Measurements from ENCODE around the gene DHRS7B. TPM values are rescaled to one million over a fixed set of nuclear protein-coding genes. Genes with fewer than 3 reads are reported as not detected.

The DHRS7B gene
- 16.8 TPM for polyA plus RNA-seq (2013, experiment 1 of 2)
- polyA plus RNA-seq (2013, experiment 2 of 2): 18.0 TPM

GRCh38 chr17:21126645-21127508, at the start of gene DHRS7B:
DHRS7B (plus strand) TSS chr17:21126964; CDS start chr17:21126972, 8 bp downstream.
- Histone ChIP-seq H2BK5ac (ENCODE audit: low read depth, low read length, poor library complexity, severe bottlenecking) (no peak within 1 kb of the TSS), H2BK15ac (ENCODE audit: low read depth, poor library complexity, severe bottlenecking) (no peak within 1 kb of the TSS), H3K36me3 (ENCODE audit: control insufficient read depth in 1 of 2, insufficient read depth in 2 of 2, low read depth in 1 of 2, low read length in 2 of 2) (no peaks in the 10 kb centered on the region), H3K4me2 (ENCODE audit: low read length, poor library complexity, severe bottlenecking) (peak within 1 kb of the TSS; percentile 60), H3K9me3 (ENCODE audit: control insufficient read depth, low read length) (no peaks in the 10 kb centered on the region), H3K14ac (ENCODE audit: low read length in 2 of 2) (peak within 1 kb of the TSS in 1 of 2 experiments; percentile 62), H2BK120ac (ENCODE audit: low read depth, low read length) (no peak within 1 kb of the TSS), H3K4me1 (ENCODE audit: control insufficient read depth, insufficient read depth, low read depth, low read length) (no peaks in the 10 kb centered on the region), H3K18ac (ENCODE audit: low read depth in 1 of 2, low read length in 2 of 2) (peak within 1 kb of the TSS; percentile 34 to 67), H2BK12ac (ENCODE audit: low read length in 2 of 2) (no peak within 1 kb of the TSS), H3K4ac (ENCODE audit: low read depth in 1 of 2, low read length in 2 of 2) (peak within 1 kb of the TSS; percentile 9 to 57), H3K27ac (ENCODE audit: low read length, poor library complexity, severe bottlenecking) (peak within 1 kb of the TSS; percentile 50), H4K91ac (ENCODE audit: low read length) (no peak within 1 kb of the TSS), H3K9ac (ENCODE audit: low read length) (peak within 1 kb of the TSS; percentile 94), H3K27me3 (ENCODE audit: control insufficient read depth in 1 of 2, insufficient read depth in 1 of 2, low read length in 2 of 2) (peaks cover 3 to 9% of the 10 kb centered on the region in 2 experiments), H2AK5ac (ENCODE audit: low read length, severe bottlenecking) (no peak within 1 kb of the TSS), H4K8ac (ENCODE audit: low read length) (peak within 1 kb of the TSS; percentile 61), H2AFZ (ENCODE audit: low read depth, low read length) (peak within 1 kb of the TSS; percentile 85), H3K23ac (ENCODE audit: low read length in 2 of 2) (peak within 1 kb of the TSS in 1 of 2 experiments; percentile 23), H3K4me3 (ENCODE audit: insufficient read depth in 1 of 2, low read depth in 1 of 2, low read length in 2 of 2) (peak within 1 kb of the TSS; percentile 76 to 97), H3K79me1 (replicated peaks; ENCODE audit: low read length, poor library complexity, severe bottlenecking) (peaks cover 15% of the 10 kb centered on the region)
- peak; percentile 92 for DNase-seq
- under 1% methylated on average over 66 of the region's 66 CpGs for WGBS

GRCh38 chr17:21077281-21077680, 49.5 kb upstream of the DHRS7B start:
- Histone ChIP-seq H3K79me1 (replicated peaks; ENCODE audit: low read length, poor library complexity, severe bottlenecking) (no peaks in the 10 kb centered on the region), H4K91ac (ENCODE audit: low read length) (no peak overlapping the region), H2BK5ac (ENCODE audit: low read depth, low read length, poor library complexity, severe bottlenecking) (no peak overlapping the region), H3K36me3 (ENCODE audit: control insufficient read depth in 1 of 2, insufficient read depth in 2 of 2, low read depth in 1 of 2, low read length in 2 of 2) (no peaks in the 10 kb centered on the region), H4K8ac (ENCODE audit: low read length) (no peak overlapping the region), H3K23ac (ENCODE audit: low read length in 2 of 2) (no peak overlapping the region), H3K4ac (ENCODE audit: low read depth in 1 of 2, low read length in 2 of 2) (no peak overlapping the region), H3K9ac (ENCODE audit: low read length) (no peak overlapping the region), H3K27me3 (ENCODE audit: control insufficient read depth in 1 of 2, insufficient read depth in 1 of 2, low read length in 2 of 2) (peaks cover 17 to 22% of the 10 kb centered on the region in 2 experiments), H2BK15ac (ENCODE audit: low read depth, poor library complexity, severe bottlenecking) (no peak overlapping the region), H3K4me2 (ENCODE audit: low read length, poor library complexity, severe bottlenecking) (no peak overlapping the region), H3K27ac (ENCODE audit: low read length, poor library complexity, severe bottlenecking) (no peak overlapping the region), H3K4me1 (ENCODE audit: control insufficient read depth, insufficient read depth, low read depth, low read length) (peaks cover 9% of the 10 kb centered on the region), H2AFZ (ENCODE audit: low read depth, low read length) (no peak overlapping the region), H3K14ac (ENCODE audit: low read length in 2 of 2) (no peak overlapping the region), H2AK5ac (ENCODE audit: low read length, severe bottlenecking) (no peak overlapping the region), H2BK120ac (ENCODE audit: low read depth, low read length) (no peak overlapping the region), H3K4me3 (ENCODE audit: insufficient read depth in 1 of 2, low read depth in 1 of 2, low read length in 2 of 2) (no peak overlapping the region), H3K9me3 (ENCODE audit: control insufficient read depth, low read length) (no peaks in the 10 kb centered on the region), H3K18ac (ENCODE audit: low read depth in 1 of 2, low read length in 2 of 2) (no peak overlapping the region), H2BK12ac (ENCODE audit: low read length in 2 of 2) (no peak overlapping the region)
- WGBS: 45% methylated on average over 2 of the region's 2 CpGs
- DNase-seq: no peak

- no peak overlapping the region for H2AK5ac ChIP-seq (ENCODE audit: low read length, severe bottlenecking)
- no peak overlapping the region for H2BK15ac ChIP-seq (ENCODE audit: low read depth, poor library complexity, severe bottlenecking)
- H3K9me3 ChIP-seq (ENCODE audit: control insufficient read depth, low read length): no peaks in the 10 kb centered on the region
- no peak overlapping the region for H2BK120ac ChIP-seq (ENCODE audit: low read depth, low read length)
- H3K4ac ChIP-seq (ENCODE audit: low read depth in 1 of 2, low read length in 2 of 2): no peak overlapping the region
- H4K8ac ChIP-seq (ENCODE audit: low read length): no peak overlapping the region
- no peak overlapping the region for H3K18ac ChIP-seq (ENCODE audit: low read depth in 1 of 2, low read length in 2 of 2)
- H3K79me1 ChIP-seq (replicated peaks; ENCODE audit: low read length, poor library complexity, severe bottlenecking): no peaks in the 10 kb centered on the region
- H3K27me3 ChIP-seq (ENCODE audit: control insufficient read depth in 1 of 2, insufficient read depth in 1 of 2, low read length in 2 of 2): peaks cover 17 to 22% of the 10 kb centered on the region in 2 experiments
- DNase-seq: no peak
- H2BK12ac ChIP-seq (ENCODE audit: low read length in 2 of 2): no peak overlapping the region
- 81% methylated on average over 11 of the region's 11 CpGs for WGBS
- H3K36me3 ChIP-seq (ENCODE audit: control insufficient read depth in 1 of 2, insufficient read depth in 2 of 2, low read depth in 1 of 2, low read length in 2 of 2): no peaks in the 10 kb centered on the region
- H3K23ac ChIP-seq (ENCODE audit: low read length in 2 of 2): no peak overlapping the region
- no peak overlapping the region for H2AFZ ChIP-seq (ENCODE audit: low read depth, low read length)
- H3K27ac ChIP-seq (ENCODE audit: low read length, poor library complexity, severe bottlenecking): no peak overlapping the region
- H3K4me2 ChIP-seq (ENCODE audit: low read length, poor library complexity, severe bottlenecking): no peak overlapping the region
- no peak overlapping the region for H4K91ac ChIP-seq (ENCODE audit: low read length)
- H3K4me3 ChIP-seq (ENCODE audit: insufficient read depth in 1 of 2, low read depth in 1 of 2, low read length in 2 of 2): no peak overlapping the region
- H3K4me1 ChIP-seq (ENCODE audit: control insufficient read depth, insufficient read depth, low read depth, low read length): peaks cover 9% of the 10 kb centered on the region
- no peak overlapping the region for H3K9ac ChIP-seq (ENCODE audit: low read length)
- H3K14ac ChIP-seq (ENCODE audit: low read length in 2 of 2): no peak overlapping the region
- H2BK5ac ChIP-seq (ENCODE audit: low read depth, low read length, poor library complexity, severe bottlenecking): no peak overlapping the region
Observed at GRCh38 chr17:21078016-21078780, 48.6 kb upstream of the DHRS7B start.

GRCh38 chr17:21079196-21079595, 47.6 kb upstream of the DHRS7B start:
- peaks cover 9% of the 10 kb centered on the region for H3K4me1 ChIP-seq (ENCODE audit: control insufficient read depth, insufficient read depth, low read depth, low read length)
- H3K79me1 ChIP-seq (replicated peaks; ENCODE audit: low read length, poor library complexity, severe bottlenecking): no peaks in the 10 kb centered on the region
- H4K8ac ChIP-seq (ENCODE audit: low read length): no peak overlapping the region
- H4K91ac ChIP-seq (ENCODE audit: low read length): no peak overlapping the region
- 83% methylated on average over 7 of the region's 7 CpGs for WGBS
- H3K27ac ChIP-seq (ENCODE audit: low read length, poor library complexity, severe bottlenecking): no peak overlapping the region
- H3K4me3 ChIP-seq (ENCODE audit: insufficient read depth in 1 of 2, low read depth in 1 of 2, low read length in 2 of 2): no peak overlapping the region
- no peaks in the 10 kb centered on the region for H3K36me3 ChIP-seq (ENCODE audit: control insufficient read depth in 1 of 2, insufficient read depth in 2 of 2, low read depth in 1 of 2, low read length in 2 of 2)
- H3K27me3 ChIP-seq (ENCODE audit: control insufficient read depth in 1 of 2, insufficient read depth in 1 of 2, low read length in 2 of 2): peaks cover 17 to 22% of the 10 kb centered on the region in 2 experiments
- H3K18ac ChIP-seq (ENCODE audit: low read depth in 1 of 2, low read length in 2 of 2): no peak overlapping the region
- H3K4me2 ChIP-seq (ENCODE audit: low read length, poor library complexity, severe bottlenecking): no peak overlapping the region
- no peak overlapping the region for H2BK15ac ChIP-seq (ENCODE audit: low read depth, poor library complexity, severe bottlenecking)
- no peak overlapping the region for H2BK120ac ChIP-seq (ENCODE audit: low read depth, low read length)
- H3K23ac ChIP-seq (ENCODE audit: low read length in 2 of 2): no peak overlapping the region
- no peak overlapping the region for H3K9ac ChIP-seq (ENCODE audit: low read length)
- DNase-seq: no peak
- H3K4ac ChIP-seq (ENCODE audit: low read depth in 1 of 2, low read length in 2 of 2): no peak overlapping the region
- H3K9me3 ChIP-seq (ENCODE audit: control insufficient read depth, low read length): no peaks in the 10 kb centered on the region
- no peak overlapping the region for H3K14ac ChIP-seq (ENCODE audit: low read length in 2 of 2)
- H2BK12ac ChIP-seq (ENCODE audit: low read length in 2 of 2): no peak overlapping the region
- H2AK5ac ChIP-seq (ENCODE audit: low read length, severe bottlenecking): no peak overlapping the region
- no peak overlapping the region for H2AFZ ChIP-seq (ENCODE audit: low read depth, low read length)
- H2BK5ac ChIP-seq (ENCODE audit: low read depth, low read length, poor library complexity, severe bottlenecking): no peak overlapping the region

Measured in mesenchymal stem cell (in vitro differentiated cells and primary cell).